ENCODE measurements around the gene DENND4A.
"Not testable (repeated sequence)": the region's sequence is repeated elsewhere in the genome, so short reads cannot be mapped to it uniquely, and the experiment has no call there.

Gene DENND4A

DNA sequence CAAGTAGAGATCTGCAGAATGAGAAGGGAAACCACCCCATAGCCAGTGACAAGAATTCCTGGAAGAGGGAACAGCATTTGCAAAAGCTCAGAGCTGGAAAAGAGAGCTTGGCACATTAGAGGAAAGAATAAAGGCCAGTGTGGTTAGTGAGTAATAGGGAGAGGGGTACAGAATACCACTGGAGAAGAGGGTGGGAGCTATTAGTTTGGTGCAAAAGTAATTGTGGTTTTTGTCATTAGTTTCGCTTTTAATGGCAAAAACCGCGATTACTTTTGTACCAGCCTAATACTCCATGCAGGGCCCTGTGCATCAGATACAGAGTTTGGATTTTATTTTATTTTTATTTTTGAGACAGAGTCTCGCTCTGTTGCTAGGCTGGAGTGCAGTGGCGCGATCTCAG, 160.6 kb downstream of the DENND4A start:
- no peaks in the 10 kb centered on the region for H3K4me1 ChIP-seq (ENCODE audit: control insufficient read depth, insufficient read depth, low read length, poor library complexity, severe bottlenecking)
- H3K36me3 ChIP-seq (ENCODE audit: control insufficient read depth, insufficient read depth, low read length) = no peaks in the 10 kb centered on the region
- H3K27me3 ChIP-seq (replicated peaks; ENCODE audit: control insufficient read depth, insufficient read depth, low read length, poor library complexity, severe bottlenecking) = no peaks in the 10 kb centered on the region
- H3K9me3 ChIP-seq (ENCODE audit: control insufficient read depth, low read length) = no peaks in the 10 kb centered on the region
- H3K4me3 ChIP-seq (ENCODE audit: insufficient read depth, low read depth, low read length, poor library complexity, severe bottlenecking) = no peak overlapping the region
- DNase-seq = no peak
- H3K27ac ChIP-seq (ENCODE audit: insufficient read depth, low read length, poor library complexity, severe bottlenecking) = no peak overlapping the region

DNA sequence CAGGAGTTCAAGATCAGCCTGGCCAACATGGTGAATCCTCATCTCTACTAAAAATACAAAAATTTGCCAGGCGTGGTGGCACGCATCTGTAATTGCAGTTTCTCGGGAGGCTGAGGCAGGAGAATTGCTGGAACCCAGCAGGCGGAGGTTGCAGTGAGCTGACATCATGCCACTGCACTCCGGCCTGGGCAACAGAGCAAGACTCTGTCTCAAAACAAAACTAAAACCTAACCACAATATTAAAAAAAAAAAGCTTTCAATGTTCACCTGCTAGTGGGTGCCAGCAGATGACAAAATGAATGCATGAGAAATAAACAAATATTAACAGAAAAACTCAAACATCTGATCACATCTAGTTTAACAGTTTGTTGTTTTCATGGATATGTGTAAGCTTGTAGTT, 161.3 kb downstream of the DENND4A start:
- Histone ChIP-seq H3K9me3 (ENCODE audit: control insufficient read depth, low read length) (no peaks in the 10 kb centered on the region), H3K36me3 (ENCODE audit: control insufficient read depth, insufficient read depth, low read length) (no peaks in the 10 kb centered on the region), H3K4me1 (ENCODE audit: control insufficient read depth, insufficient read depth, low read length, poor library complexity, severe bottlenecking) (no peaks in the 10 kb centered on the region), H3K27me3 (replicated peaks; ENCODE audit: control insufficient read depth, insufficient read depth, low read length, poor library complexity, severe bottlenecking) (no peaks in the 10 kb centered on the region), H3K27ac (ENCODE audit: insufficient read depth, low read length, poor library complexity, severe bottlenecking) (no peak overlapping the region), H3K4me3 (ENCODE audit: insufficient read depth, low read depth, low read length, poor library complexity, severe bottlenecking) (no peak overlapping the region)
- DNase-seq = no peak

DNA sequence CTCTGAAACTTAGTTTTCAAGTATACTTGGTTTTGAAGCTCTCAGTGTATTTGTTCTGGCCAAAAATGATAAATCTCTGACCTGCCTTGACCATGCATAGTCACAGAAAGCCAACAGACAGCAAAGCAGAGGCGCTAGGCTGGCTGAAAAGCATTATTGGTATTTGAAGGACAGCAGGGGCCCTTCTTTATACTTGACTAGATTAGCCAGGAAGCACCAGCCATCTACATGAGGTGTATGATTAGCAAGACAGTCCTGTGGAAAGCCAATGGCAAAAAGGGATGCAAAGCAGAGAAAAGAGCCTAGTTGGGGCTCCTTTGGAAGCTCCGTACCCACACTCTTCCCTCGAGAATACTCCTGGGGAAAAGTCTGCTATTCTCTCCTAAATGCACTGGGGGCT, 162.5 kb downstream of the DENND4A start:
- no peaks in the 10 kb centered on the region for H3K9me3 ChIP-seq (ENCODE audit: control insufficient read depth, low read length)
- H3K36me3 ChIP-seq (ENCODE audit: control insufficient read depth, insufficient read depth, low read length) = no peaks in the 10 kb centered on the region
- H3K27ac ChIP-seq (ENCODE audit: insufficient read depth, low read length, poor library complexity, severe bottlenecking) = no peak overlapping the region
- no peaks in the 10 kb centered on the region for H3K4me1 ChIP-seq (ENCODE audit: control insufficient read depth, insufficient read depth, low read length, poor library complexity, severe bottlenecking)
- no peak overlapping the region for H3K4me3 ChIP-seq (ENCODE audit: insufficient read depth, low read depth, low read length, poor library complexity, severe bottlenecking)
- no peaks in the 10 kb centered on the region for H3K27me3 ChIP-seq (replicated peaks; ENCODE audit: control insufficient read depth, insufficient read depth, low read length, poor library complexity, severe bottlenecking)
- DNase-seq = no peak

DNA sequence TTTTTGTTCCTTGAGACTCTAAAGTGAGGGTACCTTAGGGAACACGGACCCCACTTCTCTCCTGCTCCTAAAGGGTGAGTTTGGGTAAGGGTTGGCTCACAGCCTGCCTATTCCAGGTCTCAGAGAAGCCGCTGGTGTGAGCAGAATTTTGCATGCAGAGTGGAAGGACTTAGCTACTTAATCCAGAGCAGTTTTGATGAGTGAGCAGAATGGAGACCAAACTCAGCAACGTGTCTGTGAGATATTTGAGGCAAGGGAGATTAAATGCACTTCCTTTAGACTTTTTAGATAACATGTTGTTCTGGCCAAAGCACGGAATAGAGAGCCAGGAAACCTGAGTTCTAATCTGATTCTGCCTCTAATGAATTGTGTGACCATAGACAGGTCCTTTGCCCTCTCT, 165.2 kb downstream of the DENND4A start:
- no peaks in the 10 kb centered on the region for H3K36me3 ChIP-seq (ENCODE audit: control insufficient read depth, insufficient read depth, low read length)
- H3K9me3 ChIP-seq (ENCODE audit: control insufficient read depth, low read length) = no peaks in the 10 kb centered on the region
- no peak for DNase-seq
- no peaks in the 10 kb centered on the region for H3K27me3 ChIP-seq (replicated peaks; ENCODE audit: control insufficient read depth, insufficient read depth, low read length, poor library complexity, severe bottlenecking)
- H3K4me3 ChIP-seq (ENCODE audit: insufficient read depth, low read depth, low read length, poor library complexity, severe bottlenecking) = no peak overlapping the region
- no peaks in the 10 kb centered on the region for H3K4me1 ChIP-seq (ENCODE audit: control insufficient read depth, insufficient read depth, low read length, poor library complexity, severe bottlenecking)
- no peak overlapping the region for H3K27ac ChIP-seq (ENCODE audit: insufficient read depth, low read length, poor library complexity, severe bottlenecking)

DNA sequence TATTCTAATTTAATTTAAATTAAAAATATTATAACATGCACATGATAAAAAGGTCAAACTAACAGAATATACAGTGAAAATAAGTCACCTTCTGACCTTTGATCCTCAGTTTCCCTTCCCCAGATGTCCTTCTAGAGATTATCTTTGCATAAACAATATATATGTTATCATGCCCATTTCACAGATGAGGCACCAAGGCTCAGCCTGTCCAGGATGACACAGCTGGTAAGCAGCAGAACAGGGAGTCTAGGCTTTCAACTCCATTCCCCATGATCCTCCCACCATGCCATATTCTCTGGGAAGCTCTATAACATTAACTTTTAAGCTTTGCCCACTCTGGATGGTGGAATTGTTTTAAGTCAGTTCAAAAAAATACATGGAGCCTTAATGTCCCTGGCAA, 169.0 kb downstream of the DENND4A start:
- Histone ChIP-seq H3K9me3 (ENCODE audit: control insufficient read depth, low read length) (no peaks in the 10 kb centered on the region), H3K4me1 (ENCODE audit: control insufficient read depth, insufficient read depth, low read length, poor library complexity, severe bottlenecking) (no peaks in the 10 kb centered on the region), H3K4me3 (ENCODE audit: insufficient read depth, low read depth, low read length, poor library complexity, severe bottlenecking) (no peak overlapping the region), H3K36me3 (ENCODE audit: control insufficient read depth, insufficient read depth, low read length) (no peaks in the 10 kb centered on the region), H3K27ac (ENCODE audit: insufficient read depth, low read length, poor library complexity, severe bottlenecking) (no peak overlapping the region), H3K27me3 (replicated peaks; ENCODE audit: control insufficient read depth, insufficient read depth, low read length, poor library complexity, severe bottlenecking) (no peaks in the 10 kb centered on the region)
- DNase-seq = no peak

DNA sequence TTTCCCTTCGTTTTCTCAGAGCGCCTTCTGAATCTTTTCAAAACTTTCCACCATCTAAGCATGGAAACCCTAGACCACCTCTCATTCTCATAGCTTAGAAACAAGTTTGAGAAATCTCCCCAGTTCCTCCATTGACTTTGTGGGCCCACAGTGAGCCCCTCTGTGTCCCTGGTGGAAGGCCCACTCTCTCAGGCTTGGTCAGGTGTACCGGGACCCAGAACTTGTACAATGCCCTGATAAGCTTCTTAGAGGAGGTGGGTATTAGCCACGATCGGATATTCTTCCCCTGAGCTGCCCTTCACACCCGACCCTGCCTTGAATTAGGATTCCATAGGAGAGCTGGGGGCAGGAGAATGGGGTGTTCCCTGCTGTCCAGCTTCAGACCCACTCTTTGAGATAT, 170.5 kb downstream of the DENND4A start, which contains the start of gene SLC24A1:
SLC24A1 (plus strand) TSS at position 301 of the 400 bp plus-strand sequence. CDS start 2,143 bp downstream, outside the sequence.
- Histone ChIP-seq H3K27ac (ENCODE audit: insufficient read depth, low read length, poor library complexity, severe bottlenecking) (no peak within 1 kb of the TSS), H3K27me3 (replicated peaks; ENCODE audit: control insufficient read depth, insufficient read depth, low read length, poor library complexity, severe bottlenecking) (no peaks in the 10 kb centered on the region), H3K36me3 (ENCODE audit: control insufficient read depth, insufficient read depth, low read length) (no peaks in the 10 kb centered on the region), H3K9me3 (ENCODE audit: control insufficient read depth, low read length) (no peaks in the 10 kb centered on the region), H3K4me1 (ENCODE audit: control insufficient read depth, insufficient read depth, low read length, poor library complexity, severe bottlenecking) (no peaks in the 10 kb centered on the region), H3K4me3 (ENCODE audit: insufficient read depth, low read depth, low read length, poor library complexity, severe bottlenecking) (no peak within 1 kb of the TSS)
- DNase-seq = no peak

DNA sequence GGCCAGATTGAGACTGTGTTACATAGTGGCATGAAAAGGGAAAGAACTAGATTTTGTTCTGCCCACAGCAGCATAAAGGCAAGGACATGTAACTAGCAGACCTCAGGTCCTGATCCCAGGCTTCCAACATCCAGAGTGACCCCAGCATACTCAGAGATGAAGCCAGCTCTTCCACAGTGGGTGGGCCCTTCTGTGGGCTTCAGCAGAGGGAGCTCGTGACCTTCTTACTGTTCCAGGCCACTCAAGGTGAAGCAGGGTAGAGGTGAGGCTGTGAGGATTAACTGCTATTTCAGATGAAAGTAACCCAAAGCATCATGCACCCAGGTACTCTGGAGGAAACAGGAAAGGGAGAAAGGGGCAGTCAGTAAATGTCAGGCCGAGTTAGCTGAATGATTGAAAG, 171.3 kb downstream of the DENND4A start:
- H3K27ac ChIP-seq (ENCODE audit: insufficient read depth, low read length, poor library complexity, severe bottlenecking) = no peak overlapping the region
- no peaks in the 10 kb centered on the region for H3K4me1 ChIP-seq (ENCODE audit: control insufficient read depth, insufficient read depth, low read length, poor library complexity, severe bottlenecking)
- H3K9me3 ChIP-seq (ENCODE audit: control insufficient read depth, low read length) = no peaks in the 10 kb centered on the region
- DNase-seq = no peak
- no peak overlapping the region for H3K4me3 ChIP-seq (ENCODE audit: insufficient read depth, low read depth, low read length, poor library complexity, severe bottlenecking)
- no peaks in the 10 kb centered on the region for H3K36me3 ChIP-seq (ENCODE audit: control insufficient read depth, insufficient read depth, low read length)
- no peaks in the 10 kb centered on the region for H3K27me3 ChIP-seq (replicated peaks; ENCODE audit: control insufficient read depth, insufficient read depth, low read length, poor library complexity, severe bottlenecking)

DNA sequence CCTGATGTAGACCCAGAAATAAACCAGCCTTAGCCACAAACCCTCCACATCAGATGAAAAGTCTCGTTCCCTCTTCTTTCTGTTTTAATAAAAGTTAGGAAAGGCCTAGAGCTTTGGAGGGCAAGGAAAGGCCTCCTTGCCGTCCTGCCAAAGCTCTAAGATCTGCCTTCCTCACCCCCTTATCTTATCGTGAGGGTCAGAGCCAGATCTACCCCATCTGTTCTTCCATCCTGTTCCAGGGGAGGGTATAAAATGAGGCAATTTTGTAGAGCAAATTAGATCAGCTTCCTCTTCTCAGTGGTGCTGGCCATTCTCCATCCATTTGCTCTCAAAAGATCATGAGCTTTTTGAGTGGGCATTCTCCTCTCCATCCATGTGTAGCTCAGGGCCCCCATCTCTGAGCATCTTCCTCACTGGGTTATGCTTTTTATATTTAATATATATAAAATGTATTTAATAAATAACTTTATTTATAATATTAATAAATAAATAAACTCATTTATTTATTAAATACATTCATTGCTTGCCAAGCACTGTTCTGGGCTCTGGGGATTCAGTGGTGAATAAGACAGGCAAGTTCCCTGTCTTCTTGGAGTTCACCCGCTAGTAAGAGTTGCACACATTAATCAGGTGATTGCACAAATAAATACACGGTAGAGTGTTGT, 172.3 kb downstream of the DENND4A start:
- DNase-seq = no peak
- Histone ChIP-seq H3K27me3 (replicated peaks; ENCODE audit: control insufficient read depth, insufficient read depth, low read length, poor library complexity, severe bottlenecking) (no peaks in the 10 kb centered on the region), H3K4me1 (ENCODE audit: control insufficient read depth, insufficient read depth, low read length, poor library complexity, severe bottlenecking) (no peaks in the 10 kb centered on the region), H3K27ac (ENCODE audit: insufficient read depth, low read length, poor library complexity, severe bottlenecking) (no peak overlapping the region), H3K9me3 (ENCODE audit: control insufficient read depth, low read length) (no peaks in the 10 kb centered on the region), H3K4me3 (ENCODE audit: insufficient read depth, low read depth, low read length, poor library complexity, severe bottlenecking) (no peak overlapping the region), H3K36me3 (ENCODE audit: control insufficient read depth, insufficient read depth, low read length) (no peaks in the 10 kb centered on the region)

DNA sequence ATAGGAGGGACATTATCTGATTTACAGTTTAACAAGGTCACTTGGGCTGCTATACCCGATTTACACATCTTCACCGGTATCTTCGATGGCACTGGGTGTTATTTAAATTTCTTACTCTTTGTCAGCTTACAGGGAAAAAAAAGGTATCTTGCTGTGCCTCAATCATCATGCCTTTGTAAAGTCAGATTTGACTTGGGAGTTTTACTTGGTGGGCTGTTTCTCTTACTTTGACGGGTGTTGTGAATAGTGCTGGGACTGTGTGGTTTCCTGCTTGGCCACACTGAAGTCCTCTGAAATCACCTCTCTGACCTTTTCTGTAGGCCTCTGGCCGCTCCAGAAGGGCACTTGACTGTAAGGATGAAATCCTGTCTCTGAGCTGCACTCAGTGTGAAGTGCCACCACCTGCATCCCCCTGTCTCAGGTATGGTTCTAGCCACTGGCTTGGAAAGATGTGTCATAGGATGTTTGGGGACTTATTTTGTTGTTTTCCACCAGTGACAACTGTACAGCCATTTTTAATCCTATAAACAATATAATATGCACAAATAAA, 173.5 kb downstream of the DENND4A start:
- Histone ChIP-seq H3K36me3 (ENCODE audit: control insufficient read depth, insufficient read depth, low read length) (no peaks in the 10 kb centered on the region), H3K4me1 (ENCODE audit: control insufficient read depth, insufficient read depth, low read length, poor library complexity, severe bottlenecking) (no peaks in the 10 kb centered on the region), H3K4me3 (ENCODE audit: insufficient read depth, low read depth, low read length, poor library complexity, severe bottlenecking) (no peak overlapping the region), H3K9me3 (ENCODE audit: control insufficient read depth, low read length) (no peaks in the 10 kb centered on the region), H3K27ac (ENCODE audit: insufficient read depth, low read length, poor library complexity, severe bottlenecking) (no peak overlapping the region), H3K27me3 (replicated peaks; ENCODE audit: control insufficient read depth, insufficient read depth, low read length, poor library complexity, severe bottlenecking) (no peaks in the 10 kb centered on the region)
- no peak for DNase-seq

DNA sequence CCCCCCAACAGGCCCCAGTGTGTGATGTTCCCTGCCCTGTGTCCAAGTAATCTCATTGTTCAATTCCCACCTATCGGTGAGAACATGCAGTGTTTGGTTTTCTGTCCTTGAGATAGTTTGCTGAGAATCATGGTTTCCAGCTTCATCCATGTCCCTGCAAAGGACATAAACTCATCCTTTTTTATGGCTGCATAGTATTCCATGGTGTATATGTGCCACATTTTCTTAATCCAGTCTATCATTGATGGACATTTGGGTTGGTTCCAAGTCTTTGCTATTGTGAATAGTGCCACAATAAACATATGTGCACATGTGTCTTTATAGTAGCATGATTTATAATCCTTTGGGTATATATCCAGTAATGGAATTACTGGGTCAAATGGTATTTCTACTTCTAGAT, 176.2 kb downstream of the DENND4A start:
- H3K27me3 ChIP-seq (replicated peaks; ENCODE audit: control insufficient read depth, insufficient read depth, low read length, poor library complexity, severe bottlenecking); DNase-seq; H3K4me3 ChIP-seq (ENCODE audit: insufficient read depth, low read depth, low read length, poor library complexity, severe bottlenecking); H3K4me1 ChIP-seq (ENCODE audit: control insufficient read depth, insufficient read depth, low read length, poor library complexity, severe bottlenecking); H3K36me3 ChIP-seq (ENCODE audit: control insufficient read depth, insufficient read depth, low read length); H3K27ac ChIP-seq (ENCODE audit: insufficient read depth, low read length, poor library complexity, severe bottlenecking); H3K9me3 ChIP-seq (ENCODE audit: control insufficient read depth, low read length): not testable (repeated sequence)
